A549 (cell line): ENCODE measurements around the gene C2CD4C. TPM values are rescaled to one million over a fixed set of nuclear protein-coding genes. Genes with fewer than 3 reads are reported as not detected.

Experiments
- ATAC-seq, 2 experiments: fragments of 200-7000 bp in 1 of 2; fragments of >200 bp in 1 of 2; cut with Nextera tagmentation in 1 of 2; cut with Tn5 transposase in 1 of 2; 3 replicates each; pipeline versions ENCODE4 v1.8.0 to v1.9.1; 2018 to 2020; ENCODE audit warnings: mild to moderate bottlenecking in 1 of 2, moderate library complexity in 1 of 2
- CTCF ChIA-PET: fragments of 300-600 bp; sonication (Branson Sonifier 250); formaldehyde crosslinking; extraction: SDS; loops from one replicate; lab custom pipeline; 2021; ENCODE audit warnings: antibody characterized with exemption, inconsistent platforms; lab: Yijun Ruan, JAX
- POLR2A ChIA-PET: fragments of 350-600 bp; formaldehyde crosslinking; extraction: SDS; loops from one replicate; lab custom pipeline; 2021; ENCODE audit warnings: antibody characterized with exemption, inconsistent platforms; lab: Yijun Ruan, JAX
- DNase-seq, 2 experiments: peaks; one replicate each; pipeline versions ENCODE4 v3.0.0 to v3.0.0-alpha.2; 2011 to 2016; ENCODE audit warnings: low read depth in 1 of 2, low spot score in 1 of 2
- FAIRE-seq: peaks from 2 replicates; lab custom pipeline; 2011; peaks lifted over from hg19 to GRCh38; lab: Jason Lieb, UNC
- H3K27ac ChIP-seq, 2 experiments: fragments of >200 bp; sonication (Bioruptor Twin); formaldehyde crosslinking; 3 replicates each; pipeline ENCODE4 v1.5.1; 2016 to 2017
- H3K4me1 ChIP-seq: fragments of >200 bp; sonication (Bioruptor Twin); formaldehyde crosslinking; 3 replicates; pipeline ENCODE4 v1.6.1; 2016
- H3K4me2 ChIP-seq: fragments of >200 bp; sonication (Bioruptor Twin); formaldehyde crosslinking; 3 replicates; pipeline ENCODE4 v1.6.1; 2016
- H3K4me3 ChIP-seq: fragments of >200 bp; sonication (Bioruptor Twin); formaldehyde crosslinking; 3 replicates; pipeline ENCODE4 v1.5.1; 2016
- H3K9me3 ChIP-seq: fragments of >200 bp; sonication (Bioruptor Twin); formaldehyde crosslinking; 3 replicates; pipeline ENCODE4 v1.6.1; 2016
- ATOH8 ChIP-seq: fragments of 250-450 bp; sonication (Bioruptor Pico); IDR thresholded peaks from 2 replicates; pipeline ENCODE4 v1.5.0; 2020; ENCODE audit warnings: low read depth, mild to moderate bottlenecking, moderate library complexity
- CBX2 ChIP-seq: fragments of 200-600 bp; sonication (generic); IDR thresholded peaks from 2 replicates; pipeline ENCODE4 v1.6.1; 2016; ENCODE audit warnings: low read depth, mild to moderate bottlenecking, borderline replicate concordance
- CHD2 ChIP-seq: fragments of 150-350 bp; IDR thresholded peaks from 2 replicates; pipeline ENCODE4 v1.6.1; 2014; ENCODE audit warnings: low read length; ENCODE audit not compliant: partially characterized antibody
- E2F6 ChIP-seq: IDR thresholded peaks from 2 replicates; pipeline ENCODE4 v1.6.1; 2012; ENCODE audit warnings: low read depth, borderline replicate concordance
- EHF ChIP-seq: fragments of 250-450 bp; sonication (Bioruptor Pico); IDR thresholded peaks from 2 replicates; pipeline ENCODE4 v1.5.0; 2020; ENCODE audit warnings: mild to moderate bottlenecking
- EHMT2 ChIP-seq: fragments of 200-600 bp; sonication (generic); IDR thresholded peaks from 2 replicates; pipeline ENCODE4 v1.6.1; 2016; ENCODE audit warnings: antibody characterized with exemption, low read depth, mild to moderate bottlenecking, moderate library complexity
- ESRRA ChIP-seq: fragments of 150-350 bp; IDR thresholded peaks from 2 replicates; pipeline ENCODE4 v1.6.1; 2014; ENCODE audit warnings: mild to moderate bottlenecking, low read length, borderline replicate concordance
- FOXS1 ChIP-seq: fragments of 250-450 bp; sonication (Bioruptor Pico); IDR thresholded peaks from 2 replicates; pipeline ENCODE4 v1.5.0; 2020; ENCODE audit warnings: mild to moderate bottlenecking, moderate library complexity
- HDAC2 ChIP-seq: fragments of 200-600 bp; sonication (generic); IDR thresholded peaks from 2 replicates; pipeline ENCODE4 v1.6.1; 2016
- HES2 ChIP-seq: fragments of >200 bp; sonication (Bioruptor Twin); formaldehyde crosslinking; IDR thresholded peaks from 2 replicates; pipeline ENCODE4 v1.6.1; 2016
- HEYL ChIP-seq: fragments of 250-450 bp; sonication (Bioruptor Pico); IDR thresholded peaks from 2 replicates; pipeline ENCODE4 v1.8.0; 2021; ENCODE audit warnings: mild to moderate bottlenecking, moderate library complexity
- JUN ChIP-seq, 2 experiments: fragments of >200 bp; sonication (Bioruptor Twin); formaldehyde crosslinking; IDR thresholded peaks; 2 replicates in 1 of 2; 3 replicates in 1 of 2; pipeline ENCODE4 v1.6.1; 2016 to 2017
- JUNB ChIP-seq: fragments of >200 bp; sonication (Bioruptor Twin); formaldehyde crosslinking; IDR thresholded peaks from 2 replicates; pipeline ENCODE4 v1.6.1; 2016
- NR3C1 ChIP-seq: fragments of >200 bp; sonication (Bioruptor Twin); formaldehyde crosslinking; IDR thresholded peaks from 3 replicates; pipeline ENCODE4 v1.6.1; 2017
- PHF8 ChIP-seq: fragments of 200-600 bp; sonication (generic); IDR thresholded peaks from 2 replicates; pipeline ENCODE4 v1.6.1; 2016; ENCODE audit warnings: low read depth, mild to moderate bottlenecking, antibody characterized with exemption, moderate library complexity, borderline replicate concordance
- POLR2A ChIP-seq: IDR thresholded peaks from 2 replicates; pipeline ENCODE4 v1.6.1; 2012; ENCODE audit warnings: mild to moderate bottlenecking, low read length
- RCOR1 ChIP-seq: fragments of 150-350 bp; IDR thresholded peaks from 2 replicates; pipeline ENCODE4 v1.6.1; 2014; ENCODE audit warnings: antibody characterized with exemption, low read length, low read depth
- RFX5 ChIP-seq: fragments of 450-650 bp; IDR thresholded peaks from 2 replicates; pipeline ENCODE4 v1.7.1; 2014; ENCODE audit warnings: antibody characterized with exemption, mild to moderate bottlenecking, moderate library complexity
- RNF2 ChIP-seq: fragments of 200-600 bp; sonication (generic); IDR thresholded peaks from 2 replicates; pipeline ENCODE4 v1.6.1; 2016; ENCODE audit warnings: low read depth, mild to moderate bottlenecking, antibody characterized with exemption, moderate library complexity, borderline replicate concordance
- SMC3 ChIP-seq: fragments of >200 bp; sonication (Bioruptor Twin); formaldehyde crosslinking; IDR thresholded peaks from 3 replicates; pipeline ENCODE4 v1.6.1; 2018; ENCODE audit warnings: inconsistent platforms
- TFCP2L1 ChIP-seq: fragments of 250-450 bp; sonication (Bioruptor Pico); IDR thresholded peaks from 2 replicates; pipeline ENCODE4 v1.5.0; 2021; ENCODE audit warnings: mild to moderate bottlenecking
- TP53 ChIP-seq: fragments of 250-450 bp; sonication (Bioruptor Pico); IDR thresholded peaks from 2 replicates; pipeline ENCODE4 v1.5.0; 2021; ENCODE audit warnings: mild to moderate bottlenecking, moderate library complexity
- ZC3H11A ChIP-seq: fragments of 450-650 bp; IDR thresholded peaks from 2 replicates; pipeline ENCODE4 v1.6.1; 2014; ENCODE audit warnings: antibody characterized with exemption, mild to moderate bottlenecking
- ZNF302 ChIP-seq: fragments of 250-450 bp; sonication (Bioruptor Pico); IDR thresholded peaks from 2 replicates; pipeline ENCODE4 v1.9.0; 2021; ENCODE audit warnings: inconsistent platforms, mild to moderate bottlenecking, moderate library complexity
- ZSCAN20 ChIP-seq: fragments of 250-450 bp; sonication (Bioruptor Pico); IDR thresholded peaks from 2 replicates; pipeline ENCODE4 v1.8.0; 2022; ENCODE audit warnings: mild to moderate bottlenecking, moderate library complexity
- WGBS: methylation state at CpG from one replicate; pipeline ENCODE4 v1.1.6; 2017; ENCODE audit errors: missing lambda C conversion rate; 5-methylcytosine and 5-hydroxymethylcytosine counted together
- polyA plus RNA-seq, 4 experiments: library from polyadenylated mRNA; depleted of rRNA in 3 of 4; stranded (reverse); fragments of >200 nt; fragmentation: RNase III in 1 of 4; extraction: RNeasy Plus Mini Kit Qiagen cat#74134 plus additional on column Dnase treatment in 1 of 4; gene quantifications; 2 replicates in 3 of 4; 3 replicates in 1 of 4; pipeline ENCODE4 v1.2.3, GENCODE V29; 2011 to 2017
- TF ChIP-seq, protein P1 (sequence below): fragments of 150-350 bp; IDR thresholded peaks from 2 replicates; pipeline ENCODE4 v1.6.1; 2014; ENCODE audit warnings: low read depth, mild to moderate bottlenecking, low read length
- TF ChIP-seq, protein P2 (sequence below): IDR thresholded peaks from 2 replicates; pipeline ENCODE4 v1.6.1; 2012
- TF ChIP-seq, protein P3 (sequence below): fragments of 250-450 bp; sonication (Bioruptor Pico); IDR thresholded peaks from 2 replicates; pipeline ENCODE4 v1.5.0; 2021; ENCODE audit warnings: mild to moderate bottlenecking, moderate library complexity, borderline replicate concordance
- TF ChIP-seq, protein P4 (sequence below): fragments of >200 bp; sonication (Bioruptor Twin); formaldehyde crosslinking; IDR thresholded peaks from 3 replicates; pipeline ENCODE4 v1.5.1; 2016

Gene C2CD4C
- polyA plus RNA-seq, 2 of the 4 experiments (the other 2 are of a cell fraction), result 0.21 to 0.71 TPM

- Histone ChIP-seq H3K4me2 (no peak overlapping the region), H3K4me3 (no peak overlapping the region)
- 40% methylated on average over 4 of the region's 43 CpGs for WGBS
- POLR2A ChIA-PET, result no interaction called here
- FAIRE-seq, result no peak
- DNase-seq, result no peak
- TF ChIP-seq RCOR1, result no peak
- no peak for TF ChIP-seq ESRRA
- TF ChIP-seq RFX5, result no peak
- TF ChIP-seq ZC3H11A, result no peak
- TF ChIP-seq EHMT2, result no peak
- TF ChIP-seq RNF2, result no peak
- TF ChIP-seq HEYL (CRISPR knock-in tag), result no peak
- no peak for TF ChIP-seq FOXS1
- TF ChIP-seq ZSCAN20 (CRISPR knock-in tag), result no peak
- no peak for TF ChIP-seq SMC3
- TF ChIP-seq, protein P1, sequence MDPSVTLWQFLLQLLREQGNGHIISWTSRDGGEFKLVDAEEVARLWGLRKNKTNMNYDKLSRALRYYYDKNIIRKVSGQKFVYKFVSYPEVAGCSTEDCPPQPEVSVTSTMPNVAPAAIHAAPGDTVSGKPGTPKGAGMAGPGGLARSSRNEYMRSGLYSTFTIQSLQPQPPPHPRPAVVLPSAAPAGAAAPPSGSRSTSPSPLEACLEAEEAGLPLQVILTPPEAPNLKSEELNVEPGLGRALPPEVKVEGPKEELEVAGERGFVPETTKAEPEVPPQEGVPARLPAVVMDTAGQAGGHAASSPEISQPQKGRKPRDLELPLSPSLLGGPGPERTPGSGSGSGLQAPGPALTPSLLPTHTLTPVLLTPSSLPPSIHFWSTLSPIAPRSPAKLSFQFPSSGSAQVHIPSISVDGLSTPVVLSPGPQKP, result no peak
- TF ChIP-seq NR3C1, result no peak
- TF ChIP-seq E2F6, result no peak
- TF ChIP-seq TFCP2L1 (CRISPR knock-in tag), result no peak
- no peak for TF ChIP-seq CHD2
- no peak for TF ChIP-seq EHF (CRISPR knock-in tag)
- TF ChIP-seq TP53, result no peak
- TF ChIP-seq JUN (IDR thresholded peaks at IDR 0.05), result no peak
- TF ChIP-seq ATOH8 (CRISPR knock-in tag), result no peak
- TF ChIP-seq, all 56 proteins: peak for 0
- CTCF ChIA-PET, result no interaction called here
- Histone ChIP-seq H3K27ac (no peak overlapping the region), H3K9me3 (no peaks in the 10 kb centered on the region), H3K4me1 (0 out of 3 replicates have a peak, but pooled peaks cover 3% of the 10 kb centered on the region)
- ATAC-seq, result no peak
Observed at GRCh38 chr19:400976-401865, 7.7 kb downstream of the C2CD4C start.

GRCh38 chr19:399370-399769, 9.6 kb downstream of the C2CD4C start:
- H3K27ac ChIP-seq, result no peak overlapping the region
- POLR2A ChIA-PET, result no interaction called here
- H3K4me2 ChIP-seq, result no peak overlapping the region
- H3K4me3 ChIP-seq, result no peak overlapping the region
- no peak for FAIRE-seq
- no peak for ATAC-seq
- H3K4me1 ChIP-seq, result no peaks in the 10 kb centered on the region
- TF ChIP-seq JUN (IDR thresholded peaks at IDR 0.05), result no peak
- TF ChIP-seq CHD2, result no peak
- no peak for TF ChIP-seq FOXS1
- TF ChIP-seq HES2, result no peak
- TF ChIP-seq, protein P2, sequence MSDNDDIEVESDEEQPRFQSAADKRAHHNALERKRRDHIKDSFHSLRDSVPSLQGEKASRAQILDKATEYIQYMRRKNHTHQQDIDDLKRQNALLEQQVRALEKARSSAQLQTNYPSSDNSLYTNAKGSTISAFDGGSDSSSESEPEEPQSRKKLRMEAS, result no peak
- no peak for TF ChIP-seq ZNF302 (CRISPR knock-in tag)
- TF ChIP-seq SMC3, result no peak
- no peak for TF ChIP-seq HDAC2
- TF ChIP-seq PHF8, result no peak
- TF ChIP-seq, protein P3, sequence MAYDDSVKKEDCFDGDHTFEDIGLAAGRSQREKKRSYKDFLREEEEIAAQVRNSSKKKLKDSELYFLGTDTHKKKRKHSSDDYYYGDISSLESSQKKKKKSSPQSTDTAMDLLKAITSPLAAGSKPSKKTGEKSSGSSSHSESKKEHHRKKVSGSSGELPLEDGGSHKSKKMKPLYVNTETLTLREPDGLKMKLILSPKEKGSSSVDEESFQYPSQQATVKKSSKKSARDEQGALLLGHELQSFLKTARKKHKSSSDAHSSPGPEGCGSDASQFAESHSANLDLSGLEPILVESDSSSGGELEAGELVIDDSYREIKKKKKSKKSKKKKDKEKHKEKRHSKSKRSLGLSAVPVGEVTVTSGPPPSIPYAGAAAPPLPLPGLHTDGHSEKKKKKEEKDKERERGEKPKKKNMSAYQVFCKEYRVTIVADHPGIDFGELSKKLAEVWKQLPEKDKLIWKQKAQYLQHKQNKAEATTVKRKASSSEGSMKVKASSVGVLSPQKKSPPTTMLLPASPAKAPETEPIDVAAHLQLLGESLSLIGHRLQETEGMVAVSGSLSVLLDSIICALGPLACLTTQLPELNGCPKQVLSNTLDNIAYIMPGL (CRISPR knock-in tag), result no peak
- TF ChIP-seq POLR2A, result no peak
- no peak for TF ChIP-seq JUNB
- TF ChIP-seq, protein P4, sequence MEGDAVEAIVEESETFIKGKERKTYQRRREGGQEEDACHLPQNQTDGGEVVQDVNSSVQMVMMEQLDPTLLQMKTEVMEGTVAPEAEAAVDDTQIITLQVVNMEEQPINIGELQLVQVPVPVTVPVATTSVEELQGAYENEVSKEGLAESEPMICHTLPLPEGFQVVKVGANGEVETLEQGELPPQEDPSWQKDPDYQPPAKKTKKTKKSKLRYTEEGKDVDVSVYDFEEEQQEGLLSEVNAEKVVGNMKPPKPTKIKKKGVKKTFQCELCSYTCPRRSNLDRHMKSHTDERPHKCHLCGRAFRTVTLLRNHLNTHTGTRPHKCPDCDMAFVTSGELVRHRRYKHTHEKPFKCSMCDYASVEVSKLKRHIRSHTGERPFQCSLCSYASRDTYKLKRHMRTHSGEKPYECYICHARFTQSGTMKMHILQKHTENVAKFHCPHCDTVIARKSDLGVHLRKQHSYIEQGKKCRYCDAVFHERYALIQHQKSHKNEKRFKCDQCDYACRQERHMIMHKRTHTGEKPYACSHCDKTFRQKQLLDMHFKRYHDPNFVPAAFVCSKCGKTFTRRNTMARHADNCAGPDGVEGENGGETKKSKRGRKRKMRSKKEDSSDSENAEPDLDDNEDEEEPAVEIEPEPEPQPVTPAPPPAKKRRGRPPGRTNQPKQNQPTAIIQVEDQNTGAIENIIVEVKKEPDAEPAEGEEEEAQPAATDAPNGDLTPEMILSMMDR, result no peak
- TF ChIP-seq CBX2, result no peak
- TF ChIP-seq, all 56 proteins: peak for 0
- H3K9me3 ChIP-seq, result no peaks in the 10 kb centered on the region
- no peak for DNase-seq
- 42% methylated on average over 7 of the region's 9 CpGs for WGBS
- CTCF ChIA-PET, result no interaction called here
